GM21717 (cell line): ENCODE measurements around the gene GPR61.

Experiments used
- ATAC-seq: cut with Tn5 transposase; IDR thresholded peaks from one replicate; pipeline ENCODE4 v1.9.1; 2021; ENCODE audit warnings: mild to moderate bottlenecking, moderate library complexity; ENCODE audit not compliant: unreplicated experiment

The GPR61 gene

GRCh38 chr1:109534307-109534858 is 5.3 kb upstream of the GPR61 start:
- no peak for ATAC-seq

DNA sequence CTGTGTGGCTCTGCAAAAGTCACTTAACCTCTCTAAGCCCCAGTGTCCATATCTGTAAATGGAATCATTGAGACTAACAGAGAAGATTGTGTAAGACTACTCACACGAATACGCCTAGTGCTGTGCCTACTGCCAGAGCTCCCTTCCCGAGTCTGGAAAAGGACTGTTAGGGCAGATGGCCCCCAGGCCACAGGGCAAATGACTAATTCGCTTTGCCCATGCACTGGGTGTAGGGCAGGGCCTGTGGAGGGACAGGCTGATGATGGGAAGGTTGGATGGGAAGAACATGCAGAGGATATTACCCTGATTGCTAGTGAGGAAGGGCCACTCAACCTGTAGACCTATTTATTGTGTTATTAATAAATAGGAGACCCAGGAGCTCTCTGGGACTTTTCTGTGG is 4.2 kb upstream of the GPR61 start:
- ATAC-seq: no peak

- ATAC-seq: no peak
These were observed 3.6 kb upstream of the GPR61 start for GRCh38 chr1:109535971-109536491.

- no peak for ATAC-seq
These were observed 2.1 kb upstream of the GPR61 start for GRCh38 chr1:109537450-109538178.

- ATAC-seq: no peak
These were observed 681 bp upstream of the GPR61 start for GRCh38 chr1:109538827-109539555.

DNA sequence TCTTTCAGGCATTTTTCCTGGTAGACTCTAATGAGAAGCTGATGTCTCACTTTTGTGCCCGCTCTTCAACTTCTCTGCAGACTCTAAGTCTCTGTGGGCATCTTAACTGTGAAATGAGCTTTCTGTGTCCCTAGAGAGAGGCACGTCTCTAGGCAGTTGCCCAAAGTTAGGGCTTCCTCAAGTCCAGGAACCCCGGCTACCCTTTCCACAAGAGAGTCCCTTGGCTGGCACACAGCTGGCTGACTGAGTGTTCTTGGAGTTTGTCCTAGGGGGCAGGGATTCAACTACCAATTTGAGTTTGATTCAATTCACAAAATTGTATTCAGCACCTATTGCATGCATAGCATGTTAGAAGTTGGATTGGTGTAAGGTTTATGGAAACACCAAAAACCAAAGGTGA is 1.4 kb downstream of the GPR61 start:
- ATAC-seq: no peak

DNA sequence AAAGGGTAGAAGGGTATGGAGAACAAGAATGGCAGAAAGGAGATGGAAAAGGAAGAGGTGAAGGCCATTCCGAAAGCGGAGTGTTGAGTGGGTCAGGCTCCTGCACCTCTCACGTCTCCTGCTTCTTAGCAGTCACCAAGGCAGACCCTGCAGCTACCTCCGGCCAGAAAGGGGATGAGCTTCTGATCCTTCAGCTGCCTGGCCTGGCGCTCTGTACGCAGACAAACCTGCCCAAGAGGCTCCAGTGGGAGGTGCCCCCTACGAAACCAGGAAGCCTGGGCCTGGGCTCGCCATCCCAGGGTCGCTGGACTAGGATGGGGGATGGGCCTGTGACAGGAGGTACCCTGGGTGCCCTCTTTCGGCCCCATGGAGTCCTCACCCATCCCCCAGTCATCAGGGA is 3.0 kb downstream of the GPR61 start:
- no peak for ATAC-seq

GRCh38 chr1:109543283-109543987 is 3.8 kb downstream of the GPR61 start:
- ATAC-seq: no peak

- no peak for ATAC-seq
These were observed 4.5 kb downstream of the GPR61 start for GRCh38 chr1:109543988-109544735.

GRCh38 chr1:109546311-109547109 is 6.8 kb downstream of the GPR61 start:
- no peak for ATAC-seq

GRCh38 chr1:109547463-109548320 is 8.0 kb downstream of the GPR61 start:
- ATAC-seq: peak; percentile 18

GRCh38 chr1:109548321-109549267 is 8.9 kb downstream of the GPR61 start, which contains the start of gene GNAI3:
GNAI3 (plus strand) TSS chr1:109548615; CDS start chr1:109548721, 106 bp downstream.
- ATAC-seq: peak; percentile 88

DNA sequence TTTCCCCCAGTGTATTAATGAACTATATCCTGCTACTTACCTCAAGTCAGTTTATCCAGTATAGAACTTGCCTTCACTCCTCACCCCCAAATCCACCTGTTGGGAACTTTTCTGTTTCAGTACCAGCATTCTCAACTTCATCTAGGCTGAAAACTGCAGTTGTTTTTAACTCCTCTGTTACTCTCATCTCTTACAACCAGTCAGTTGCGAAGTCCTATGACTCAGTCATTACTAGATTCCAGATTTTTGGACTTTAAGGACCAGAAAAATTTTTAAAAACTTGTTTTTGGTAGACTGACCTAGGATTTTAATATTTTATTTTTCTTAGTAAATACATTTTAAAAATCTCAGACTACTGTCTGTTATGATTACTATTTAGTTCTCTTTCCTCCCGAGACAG is 16.9 kb downstream of the GPR61 start:
- ATAC-seq: no peak

DNA sequence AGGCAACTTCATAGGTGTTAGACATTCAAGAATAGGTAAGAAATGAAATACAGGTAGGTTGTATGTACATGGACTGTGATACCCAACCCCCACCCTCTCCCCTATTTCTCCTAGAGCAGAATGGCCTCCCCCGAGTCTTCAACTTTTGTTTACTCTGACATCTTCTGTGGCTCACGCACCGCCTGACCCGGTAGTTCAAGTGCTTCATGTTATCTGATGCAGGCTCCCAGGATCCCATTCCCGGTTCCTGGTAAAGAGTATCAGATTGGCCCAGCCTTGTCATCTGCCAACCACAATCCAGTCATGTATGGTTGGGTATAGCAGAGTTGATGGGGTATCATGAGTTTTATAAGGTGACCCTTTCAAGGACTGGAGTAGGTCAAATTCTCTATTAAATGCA is 17.8 kb downstream of the GPR61 start:
- ATAC-seq: no peak

- ATAC-seq: no peak
These were observed 20.3 kb downstream of the GPR61 start for GRCh38 chr1:109559995-109560394.

DNA sequence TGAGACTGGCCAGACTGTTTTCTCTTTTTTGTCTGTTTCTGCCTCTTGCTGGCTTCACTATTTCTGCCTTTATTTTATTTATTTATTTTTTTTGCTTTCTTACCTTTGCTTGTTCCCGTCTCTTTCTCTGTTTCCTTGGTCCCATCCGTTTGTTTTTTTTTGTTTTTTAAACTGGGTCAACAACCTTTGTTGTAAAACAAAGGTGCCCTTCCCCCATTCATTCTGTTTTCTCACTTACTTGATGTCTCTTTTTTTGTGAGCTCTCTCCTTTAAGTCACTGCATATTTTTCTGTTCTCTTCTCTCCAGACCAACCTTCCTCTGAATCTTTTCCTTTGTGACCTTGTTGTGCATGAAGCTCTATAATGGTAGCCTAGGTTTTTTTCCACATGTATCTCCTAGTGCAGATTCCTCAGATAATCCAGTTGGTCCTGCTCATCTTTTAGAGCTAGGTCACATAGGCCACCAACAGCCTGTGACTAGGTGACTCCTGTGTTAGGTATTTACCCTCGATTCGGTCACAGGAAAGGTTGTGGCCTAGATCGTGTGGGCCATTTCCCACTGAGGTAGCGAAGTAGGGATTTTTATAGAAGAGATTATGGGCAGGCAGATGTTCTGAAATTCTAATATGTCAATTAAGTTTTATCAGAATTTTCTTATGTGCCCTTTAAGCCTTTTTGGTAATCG is 24.7 kb downstream of the GPR61 start:
- no peak for ATAC-seq

DNA sequence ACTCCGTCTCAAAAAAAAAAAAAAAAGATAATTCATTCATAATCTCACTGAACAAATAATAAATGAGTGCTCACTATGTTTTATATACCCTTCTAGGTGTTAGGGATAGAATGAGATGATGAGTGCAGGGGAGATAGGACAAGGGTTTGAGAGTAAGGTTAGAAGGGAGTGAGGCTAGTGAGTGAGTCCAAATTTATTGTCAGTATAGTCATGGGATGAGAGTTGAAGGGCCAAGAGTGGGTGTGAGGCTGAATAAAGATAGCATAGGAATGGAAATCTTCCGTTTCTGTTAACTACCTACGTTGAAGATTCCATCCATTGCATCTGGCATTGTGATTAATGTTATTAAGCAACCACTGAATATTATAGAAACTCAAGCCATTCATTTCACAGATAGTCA is 25.6 kb downstream of the GPR61 start:
- ATAC-seq: no peak
